PFSK-1 (cell line): ENCODE results near the gene NDUFS7.

Source experiments
- POLR2AphosphoS5 ChIP-seq: IDR thresholded peaks from 2 replicates; pipeline ENCODE4 v1.6.1; 2012; ENCODE audit warnings: low read depth, mild to moderate bottlenecking, control low read depth, low read length, moderate library complexity
- SIN3A ChIP-seq: IDR thresholded peaks from 2 replicates; pipeline ENCODE4 v1.6.1; 2012; ENCODE audit warnings: mild to moderate bottlenecking, low read length, moderate library complexity, borderline replicate concordance; ENCODE audit not compliant: insufficient read depth
- TF ChIP-seq, protein P1 (sequence below), 2 experiments: IDR thresholded peaks; 2 replicates each; pipeline versions ENCODE4 v1.6.1 to v1.8.0; 2011 to 2012; ENCODE audit warnings: low read depth in 2 of 2, low read length in 2 of 2, control low read depth in 1 of 2, inconsistent platforms in 1 of 2, mild to moderate bottlenecking in 1 of 2, moderate library complexity in 1 of 2; ENCODE audit not compliant: insufficient read depth in 1 of 2

DNA sequence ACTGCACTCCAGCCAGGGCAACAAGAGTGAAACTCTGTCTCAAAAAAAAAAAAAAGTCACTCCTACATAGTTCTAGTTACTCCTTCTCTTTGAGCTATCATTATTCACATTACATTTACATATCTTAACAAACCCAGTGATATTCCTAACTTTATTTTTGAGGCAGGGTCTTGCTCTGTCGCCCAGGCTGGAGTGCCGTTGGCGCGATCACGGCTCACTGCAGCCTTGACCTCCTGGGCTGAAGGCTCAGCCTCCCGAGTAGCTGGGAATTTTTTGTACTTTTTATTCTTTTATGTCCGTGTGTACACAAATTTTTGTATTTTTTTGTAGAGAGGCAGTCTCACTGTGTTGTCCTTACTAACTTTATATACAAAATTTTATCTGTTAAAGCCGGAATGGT lies 53.9 kb downstream of the NDUFS7 start:
- no peak for TF ChIP-seq SIN3A
- no peak for TF ChIP-seq POLR2AphosphoS5
- TF ChIP-seq, protein P1, sequence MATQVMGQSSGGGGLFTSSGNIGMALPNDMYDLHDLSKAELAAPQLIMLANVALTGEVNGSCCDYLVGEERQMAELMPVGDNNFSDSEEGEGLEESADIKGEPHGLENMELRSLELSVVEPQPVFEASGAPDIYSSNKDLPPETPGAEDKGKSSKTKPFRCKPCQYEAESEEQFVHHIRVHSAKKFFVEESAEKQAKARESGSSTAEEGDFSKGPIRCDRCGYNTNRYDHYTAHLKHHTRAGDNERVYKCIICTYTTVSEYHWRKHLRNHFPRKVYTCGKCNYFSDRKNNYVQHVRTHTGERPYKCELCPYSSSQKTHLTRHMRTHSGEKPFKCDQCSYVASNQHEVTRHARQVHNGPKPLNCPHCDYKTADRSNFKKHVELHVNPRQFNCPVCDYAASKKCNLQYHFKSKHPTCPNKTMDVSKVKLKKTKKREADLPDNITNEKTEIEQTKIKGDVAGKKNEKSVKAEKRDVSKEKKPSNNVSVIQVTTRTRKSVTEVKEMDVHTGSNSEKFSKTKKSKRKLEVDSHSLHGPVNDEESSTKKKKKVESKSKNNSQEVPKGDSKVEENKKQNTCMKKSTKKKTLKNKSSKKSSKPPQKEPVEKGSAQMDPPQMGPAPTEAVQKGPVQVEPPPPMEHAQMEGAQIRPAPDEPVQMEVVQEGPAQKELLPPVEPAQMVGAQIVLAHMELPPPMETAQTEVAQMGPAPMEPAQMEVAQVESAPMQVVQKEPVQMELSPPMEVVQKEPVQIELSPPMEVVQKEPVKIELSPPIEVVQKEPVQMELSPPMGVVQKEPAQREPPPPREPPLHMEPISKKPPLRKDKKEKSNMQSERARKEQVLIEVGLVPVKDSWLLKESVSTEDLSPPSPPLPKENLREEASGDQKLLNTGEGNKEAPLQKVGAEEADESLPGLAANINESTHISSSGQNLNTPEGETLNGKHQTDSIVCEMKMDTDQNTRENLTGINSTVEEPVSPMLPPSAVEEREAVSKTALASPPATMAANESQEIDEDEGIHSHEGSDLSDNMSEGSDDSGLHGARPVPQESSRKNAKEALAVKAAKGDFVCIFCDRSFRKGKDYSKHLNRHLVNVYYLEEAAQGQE (IDR thresholded peaks at IDR 0.05; ENCODE audit: insufficient read depth in 1 of 2, low read depth in 2 of 2, low read length in 2 of 2), result no peak
